Measurements from ENCODE around the gene AR. TPM values are rescaled to one million over a fixed set of nuclear protein-coding genes. Genes with fewer than 3 reads are reported as not detected.

The AR gene
- polyA plus RNA-seq, 2 donors, result 0.39 to 0.52 TPM

DNA sequence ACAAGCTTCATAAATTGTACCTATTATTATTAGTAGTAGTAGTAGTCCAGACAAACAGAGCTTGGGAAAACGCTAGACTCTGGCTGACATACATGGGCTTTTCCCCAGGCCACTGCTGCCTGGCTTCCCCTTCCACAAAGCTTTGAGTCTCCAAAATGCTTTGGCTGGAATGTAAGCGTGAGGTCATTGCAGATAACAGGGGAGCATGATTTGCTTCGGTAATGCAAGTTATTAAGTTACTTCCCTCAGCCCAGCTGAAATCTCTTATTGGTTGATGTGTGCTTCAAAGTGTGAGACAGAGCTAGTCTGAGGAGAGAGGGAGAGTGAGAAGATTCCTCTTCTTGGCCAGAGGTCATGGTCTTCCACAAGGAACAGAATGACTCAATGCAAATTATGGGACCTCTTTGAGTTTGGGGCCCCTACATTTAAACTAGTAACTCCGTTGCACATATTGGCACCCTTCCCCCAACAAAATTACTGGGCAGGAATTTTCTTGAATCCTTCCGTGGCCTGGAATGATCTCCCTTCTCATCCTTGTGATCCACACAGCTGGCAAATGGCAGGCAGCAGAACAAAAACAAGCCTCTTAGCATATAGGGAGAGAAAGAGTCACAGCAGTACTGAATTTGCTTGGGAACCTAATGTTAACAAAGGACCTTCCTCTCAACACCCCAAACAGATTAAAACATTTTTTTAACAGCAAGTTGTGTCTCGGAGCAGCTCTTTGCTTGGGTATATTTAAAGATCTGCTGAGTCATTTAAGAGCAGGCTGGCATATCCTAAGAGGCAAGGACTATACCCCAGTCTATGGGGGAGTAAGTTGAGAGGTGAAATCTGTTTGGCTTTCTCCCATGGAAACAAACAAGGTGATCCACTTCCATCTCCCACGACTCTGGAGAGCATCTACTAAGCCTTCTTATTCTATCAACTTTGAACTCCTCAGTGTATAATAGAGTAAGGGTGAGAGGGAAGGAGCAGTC is 19.9 kb downstream of the AR start:
- Histone ChIP-seq H3K27me3 (ENCODE audit: control insufficient read depth in 1 of 2, insufficient read depth in 2 of 2, low read length in 2 of 2) (peaks cover 0 to 2% of the 10 kb centered on the region in 2 donors), H3K27ac (ENCODE audit: low read depth in 2 of 2, low read length in 1 of 2) (no peak overlapping the region), H3K4me3 (ENCODE audit: low read depth in 1 of 2, low read length in 2 of 2) (no peak overlapping the region), H3K9me3 (ENCODE audit: control insufficient read depth in 2 of 2, insufficient read depth in 1 of 2, low read depth in 1 of 2, low read length in 1 of 2) (no peaks in the 10 kb centered on the region), H3K4me1 (ENCODE audit: control insufficient read depth in 2 of 2, insufficient read depth in 2 of 2, low read length in 1 of 2) (no peaks in the 10 kb centered on the region), H3K36me3 (ENCODE audit: control insufficient read depth in 2 of 2, insufficient read depth in 2 of 2, low read length in 1 of 2) (no peaks in the 10 kb centered on the region)
- 50 to 68% methylated on average over 7 of the region's 7 CpGs for WGBS, 2 donors

DNA sequence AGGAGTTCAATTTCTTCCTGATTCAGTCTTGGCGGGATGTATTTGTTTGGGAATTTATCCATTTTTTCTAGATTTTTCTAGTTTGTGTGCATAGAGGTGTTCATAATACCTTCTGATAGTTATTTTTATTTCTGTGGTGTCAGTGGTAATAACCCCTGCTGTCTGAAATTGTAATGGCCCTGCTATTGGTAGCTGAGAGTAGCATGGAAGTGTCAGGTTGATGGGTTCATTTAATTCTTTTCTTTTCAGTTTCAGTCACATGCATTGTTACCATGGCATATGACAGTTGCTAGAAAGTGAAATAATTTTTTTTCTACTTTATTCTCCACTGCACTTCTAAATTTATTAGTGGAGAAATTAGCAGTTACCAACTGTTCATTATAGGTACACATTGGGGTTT is 20.7 kb downstream of the AR start:
- Histone ChIP-seq H3K27me3 (ENCODE audit: control insufficient read depth in 1 of 2, insufficient read depth in 2 of 2, low read length in 2 of 2) (peaks cover 0 to 2% of the 10 kb centered on the region in 2 donors), H3K36me3 (ENCODE audit: control insufficient read depth in 2 of 2, insufficient read depth in 2 of 2, low read length in 1 of 2) (no peaks in the 10 kb centered on the region), H3K4me3 (ENCODE audit: low read depth in 1 of 2, low read length in 2 of 2) (no peak overlapping the region), H3K27ac (ENCODE audit: low read depth in 2 of 2, low read length in 1 of 2) (no peak overlapping the region), H3K9me3 (ENCODE audit: control insufficient read depth in 2 of 2, insufficient read depth in 1 of 2, low read depth in 1 of 2, low read length in 1 of 2) (no peaks in the 10 kb centered on the region), H3K4me1 (ENCODE audit: control insufficient read depth in 2 of 2, insufficient read depth in 2 of 2, low read length in 1 of 2) (no peaks in the 10 kb centered on the region)
- WGBS, 2 donors, result 61 to 94% methylated on average over 1 of the region's 1 CpG

DNA sequence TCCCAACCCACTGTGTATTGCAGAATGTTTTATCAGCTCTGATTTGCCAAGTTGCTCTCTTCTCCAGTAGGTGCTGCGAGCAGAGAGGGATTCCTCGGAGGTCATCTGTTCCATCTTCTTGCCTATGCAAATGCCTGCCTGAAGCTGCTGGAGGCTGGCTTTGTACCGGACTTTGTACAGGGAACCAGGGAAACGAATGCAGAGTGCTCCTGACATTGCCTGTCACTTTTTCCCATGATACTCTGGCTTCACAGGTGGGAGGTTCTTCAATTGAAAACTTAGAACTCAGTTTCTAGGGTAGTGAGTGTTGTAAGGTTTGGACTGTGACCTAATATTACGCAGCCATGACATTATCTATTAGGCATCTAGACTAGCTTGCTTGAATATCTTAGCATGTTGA is 24.9 kb downstream of the AR start:
- Histone ChIP-seq H3K36me3 (ENCODE audit: control insufficient read depth in 2 of 2, insufficient read depth in 2 of 2, low read length in 1 of 2) (no peaks in the 10 kb centered on the region), H3K4me3 (ENCODE audit: low read depth in 1 of 2, low read length in 2 of 2) (no peak overlapping the region), H3K27me3 (ENCODE audit: control insufficient read depth in 1 of 2, insufficient read depth in 2 of 2, low read length in 2 of 2) (peaks cover 0 to 2% of the 10 kb centered on the region in 2 donors), H3K4me1 (ENCODE audit: control insufficient read depth in 2 of 2, insufficient read depth in 2 of 2, low read length in 1 of 2) (no peaks in the 10 kb centered on the region), H3K9me3 (ENCODE audit: control insufficient read depth in 2 of 2, insufficient read depth in 1 of 2, low read depth in 1 of 2, low read length in 1 of 2) (no peaks in the 10 kb centered on the region), H3K27ac (ENCODE audit: low read depth in 2 of 2, low read length in 1 of 2) (no peak overlapping the region)
- WGBS, 2 donors, result 65 to 87% methylated on average over 5 of the region's 5 CpGs

DNA sequence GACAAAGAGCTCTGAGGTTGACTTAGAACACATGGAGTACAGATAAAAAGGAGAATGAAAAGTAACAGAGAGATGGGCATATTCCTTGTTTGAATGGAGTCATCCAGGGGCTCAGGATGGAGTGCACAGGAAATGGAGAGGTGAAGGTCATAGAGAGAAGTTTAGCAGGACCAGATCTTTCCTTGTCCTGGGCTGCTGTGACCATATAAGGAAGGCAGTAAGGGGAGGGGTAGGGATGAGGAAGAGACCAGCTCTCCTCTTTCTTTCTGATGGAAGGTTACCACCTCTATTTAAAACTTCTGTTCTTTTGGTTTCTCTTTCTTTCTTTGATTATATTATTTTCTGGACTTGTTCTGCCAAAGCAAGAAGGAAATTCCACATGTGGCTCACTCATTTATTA is 27.0 kb downstream of the AR start:
- Histone ChIP-seq H3K36me3 (ENCODE audit: control insufficient read depth in 2 of 2, insufficient read depth in 2 of 2, low read length in 1 of 2) (no peaks in the 10 kb centered on the region), H3K27me3 (ENCODE audit: control insufficient read depth in 1 of 2, insufficient read depth in 2 of 2, low read length in 2 of 2) (peaks cover 0 to 4% of the 10 kb centered on the region in 2 donors), H3K4me1 (ENCODE audit: control insufficient read depth in 2 of 2, insufficient read depth in 2 of 2, low read length in 1 of 2) (no peaks in the 10 kb centered on the region), H3K27ac (ENCODE audit: low read depth in 2 of 2, low read length in 1 of 2) (no peak overlapping the region), H3K4me3 (ENCODE audit: low read depth in 1 of 2, low read length in 2 of 2) (no peak overlapping the region), H3K9me3 (ENCODE audit: control insufficient read depth in 2 of 2, insufficient read depth in 1 of 2, low read depth in 1 of 2, low read length in 1 of 2) (no peaks in the 10 kb centered on the region)

DNA sequence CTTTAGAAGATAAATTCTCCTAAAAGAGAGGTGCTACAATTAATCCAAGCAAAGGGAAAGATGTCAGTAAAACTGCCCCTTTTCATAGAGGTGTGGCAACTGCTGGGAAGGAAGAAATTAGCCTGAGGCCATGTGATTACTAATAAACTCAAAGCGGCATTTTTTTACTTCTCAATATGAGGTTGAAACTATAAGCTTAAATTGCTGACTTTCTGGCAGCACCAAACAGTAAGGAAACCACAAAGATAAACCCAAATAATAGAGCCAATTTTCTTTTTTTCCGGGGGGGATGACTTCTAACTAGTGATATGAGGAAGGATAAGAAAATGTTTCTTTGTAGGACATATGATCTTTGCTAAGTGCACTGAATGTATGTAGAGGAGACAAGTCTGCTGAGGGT is 30.9 kb downstream of the AR start:
- WGBS, 2 donors, result 34 to 50% methylated on average over 2 of the region's 2 CpGs
- no peaks in the 10 kb centered on the region for H3K9me3 ChIP-seq (ENCODE audit: control insufficient read depth in 2 of 2, insufficient read depth in 1 of 2, low read depth in 1 of 2, low read length in 1 of 2)

DNA sequence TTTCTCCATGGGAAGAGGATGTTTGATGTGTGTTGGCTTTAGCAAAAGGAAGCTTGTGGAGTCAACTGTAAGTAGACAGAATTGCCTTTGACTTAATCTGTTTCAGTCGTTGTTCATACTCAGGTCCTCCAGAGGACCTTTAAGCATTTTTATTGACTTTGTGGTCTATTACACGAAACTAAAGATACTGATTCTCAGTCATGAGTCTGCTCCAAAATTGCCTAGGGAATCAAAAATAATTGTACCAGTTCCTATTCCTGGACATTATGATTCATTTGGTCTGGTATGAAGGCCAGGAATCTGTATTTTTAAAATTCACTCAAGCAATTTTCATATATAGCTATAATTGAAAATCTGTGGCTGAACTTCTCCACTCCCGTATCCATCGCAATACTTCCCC is 38.6 kb downstream of the AR start:
- Histone ChIP-seq H3K4me3 (ENCODE audit: low read depth in 1 of 2, low read length in 2 of 2) (no peak overlapping the region), H3K27ac (ENCODE audit: low read depth in 2 of 2, low read length in 1 of 2) (no peak overlapping the region), H3K9me3 (ENCODE audit: control insufficient read depth in 2 of 2, insufficient read depth in 1 of 2, low read depth in 1 of 2, low read length in 1 of 2) (no peaks in the 10 kb centered on the region), H3K36me3 (ENCODE audit: control insufficient read depth in 2 of 2, insufficient read depth in 2 of 2, low read length in 1 of 2) (no peaks in the 10 kb centered on the region), H3K27me3 (ENCODE audit: control insufficient read depth in 1 of 2, insufficient read depth in 2 of 2, low read length in 2 of 2) (no peaks in the 10 kb centered on the region), H3K4me1 (ENCODE audit: control insufficient read depth in 2 of 2, insufficient read depth in 2 of 2, low read length in 1 of 2) (no peaks in the 10 kb centered on the region)
- 69 to 82% methylated on average over 4 of the region's 4 CpGs for WGBS, 2 donors

More for the DNA sequence above, 30.9 kb downstream of the AR start:
- Histone ChIP-seq H3K27me3 (ENCODE audit: control insufficient read depth in 1 of 2, insufficient read depth in 2 of 2, low read length in 2 of 2) (peaks cover 0 to 4% of the 10 kb centered on the region in 2 donors), H3K36me3 (ENCODE audit: control insufficient read depth in 2 of 2, insufficient read depth in 2 of 2, low read length in 1 of 2) (no peaks in the 10 kb centered on the region), H3K4me1 (ENCODE audit: control insufficient read depth in 2 of 2, insufficient read depth in 2 of 2, low read length in 1 of 2) (no peaks in the 10 kb centered on the region), H3K27ac (ENCODE audit: low read depth in 2 of 2, low read length in 1 of 2) (no peak overlapping the region), H3K4me3 (ENCODE audit: low read depth in 1 of 2, low read length in 2 of 2) (no peak overlapping the region)

DNA sequence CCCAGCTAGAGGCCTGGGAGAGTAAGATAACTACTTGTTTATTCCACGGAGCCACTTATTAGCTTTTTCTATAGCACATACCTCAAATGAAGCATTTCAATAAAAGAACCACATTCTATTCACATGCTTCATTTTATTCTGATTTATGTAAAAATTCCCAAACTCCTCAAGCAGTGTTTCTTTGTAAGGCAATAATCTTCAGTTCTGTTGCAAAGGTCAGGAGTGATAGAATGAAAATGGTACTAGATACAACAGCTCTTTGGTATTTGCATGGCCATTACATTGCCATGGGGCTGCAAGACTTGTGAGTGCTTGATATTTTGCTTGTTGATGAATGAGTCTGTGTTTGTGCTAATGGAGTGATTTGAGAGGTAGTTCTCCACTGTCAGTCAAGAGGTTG is 39.4 kb downstream of the AR start:
- H3K4me3 ChIP-seq (ENCODE audit: low read depth in 1 of 2, low read length in 2 of 2), result no peak overlapping the region
- no peaks in the 10 kb centered on the region for H3K9me3 ChIP-seq (ENCODE audit: control insufficient read depth in 2 of 2, insufficient read depth in 1 of 2, low read depth in 1 of 2, low read length in 1 of 2)
- 52 to 67% methylated on average over 1 of the region's 1 CpG for WGBS, 2 donors
- H3K27ac ChIP-seq (ENCODE audit: low read depth in 2 of 2, low read length in 1 of 2), result no peak overlapping the region
- H3K36me3 ChIP-seq (ENCODE audit: control insufficient read depth in 2 of 2, insufficient read depth in 2 of 2, low read length in 1 of 2), result no peaks in the 10 kb centered on the region
- H3K4me1 ChIP-seq (ENCODE audit: control insufficient read depth in 2 of 2, insufficient read depth in 2 of 2, low read length in 1 of 2), result no peaks in the 10 kb centered on the region
- no peaks in the 10 kb centered on the region for H3K27me3 ChIP-seq (ENCODE audit: control insufficient read depth in 1 of 2, insufficient read depth in 2 of 2, low read length in 2 of 2)

DNA sequence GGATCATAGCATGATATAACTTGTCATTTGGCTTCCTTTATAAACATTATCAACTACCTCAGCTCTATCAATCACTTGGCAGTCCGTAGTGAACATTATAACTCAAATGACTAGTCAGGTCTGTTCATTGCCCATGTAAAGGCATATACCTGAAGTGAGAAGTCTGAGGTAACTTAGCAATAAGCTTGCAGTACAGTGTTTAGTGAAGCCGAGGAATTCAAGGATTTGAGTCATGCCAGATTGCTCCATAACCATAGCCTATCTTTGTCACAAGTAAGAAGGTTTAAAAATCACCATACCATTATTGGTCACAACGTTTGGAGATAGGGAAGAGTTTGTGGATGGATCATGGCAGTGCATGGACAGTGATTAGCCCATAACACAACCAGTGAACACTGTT is 41.6 kb downstream of the AR start:
- Histone ChIP-seq H3K4me1 (ENCODE audit: control insufficient read depth in 2 of 2, insufficient read depth in 2 of 2, low read length in 1 of 2) (no peaks in the 10 kb centered on the region), H3K9me3 (ENCODE audit: control insufficient read depth in 2 of 2, insufficient read depth in 1 of 2, low read depth in 1 of 2, low read length in 1 of 2) (no peaks in the 10 kb centered on the region), H3K4me3 (ENCODE audit: low read depth in 1 of 2, low read length in 2 of 2) (no peak overlapping the region), H3K36me3 (ENCODE audit: control insufficient read depth in 2 of 2, insufficient read depth in 2 of 2, low read length in 1 of 2) (no peaks in the 10 kb centered on the region), H3K27me3 (ENCODE audit: control insufficient read depth in 1 of 2, insufficient read depth in 2 of 2, low read length in 2 of 2) (no peaks in the 10 kb centered on the region), H3K27ac (ENCODE audit: low read depth in 2 of 2, low read length in 1 of 2) (no peak overlapping the region)
- 43 to 49% methylated on average over 3 of the region's 3 CpGs for WGBS, 2 donors

DNA sequence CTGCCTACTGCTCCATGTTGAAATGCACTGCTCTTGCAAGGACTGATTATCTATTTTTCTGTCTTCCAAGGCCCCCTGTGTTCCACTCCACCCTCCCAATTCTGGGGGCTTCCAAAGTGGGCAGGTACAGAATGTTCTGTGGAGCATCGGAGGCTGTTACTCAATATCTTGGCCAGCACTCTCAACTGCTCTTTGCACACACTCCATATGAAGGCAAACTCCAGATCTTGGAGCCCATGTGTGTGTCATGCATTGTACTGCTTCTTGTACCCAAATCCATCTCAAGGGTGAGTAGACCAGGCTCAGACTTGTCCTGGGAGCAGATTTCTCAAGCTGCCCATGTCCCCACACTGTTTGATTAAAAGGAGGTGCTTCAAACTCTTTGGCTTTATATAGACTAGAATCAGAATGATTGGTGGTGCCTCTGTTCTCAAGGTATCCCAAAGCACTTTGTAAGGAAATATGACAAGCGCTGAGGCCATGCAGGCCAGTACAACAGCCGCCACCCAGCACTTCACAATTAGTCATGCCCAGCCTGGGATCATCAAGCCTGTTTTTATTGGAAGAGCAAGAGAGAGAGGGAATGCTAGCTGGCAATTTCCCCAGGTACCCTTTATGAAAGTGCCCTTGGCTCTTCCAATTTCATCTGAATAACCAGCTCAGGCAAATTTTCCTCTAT is 44.3 kb downstream of the AR start:
- no peak overlapping the region for H3K27ac ChIP-seq (ENCODE audit: low read depth in 2 of 2, low read length in 1 of 2)
- 44 to 72% methylated on average over 3 of the region's 3 CpGs for WGBS, 2 donors

More for the DNA sequence above, 44.3 kb downstream of the AR start:
- no peaks in the 10 kb centered on the region for H3K9me3 ChIP-seq (ENCODE audit: control insufficient read depth in 2 of 2, insufficient read depth in 1 of 2, low read depth in 1 of 2, low read length in 1 of 2)
- no peaks in the 10 kb centered on the region for H3K27me3 ChIP-seq (ENCODE audit: control insufficient read depth in 1 of 2, insufficient read depth in 2 of 2, low read length in 2 of 2)
- no peak overlapping the region for H3K4me3 ChIP-seq (ENCODE audit: low read depth in 1 of 2, low read length in 2 of 2)
- no peaks in the 10 kb centered on the region for H3K36me3 ChIP-seq (ENCODE audit: control insufficient read depth in 2 of 2, insufficient read depth in 2 of 2, low read length in 1 of 2)
- H3K4me1 ChIP-seq (ENCODE audit: control insufficient read depth in 2 of 2, insufficient read depth in 2 of 2, low read length in 1 of 2), result no peaks in the 10 kb centered on the region

All from esophagus (tissue), 2 donors.